ENCODE measurements around the gene RACK1.

DNA sequence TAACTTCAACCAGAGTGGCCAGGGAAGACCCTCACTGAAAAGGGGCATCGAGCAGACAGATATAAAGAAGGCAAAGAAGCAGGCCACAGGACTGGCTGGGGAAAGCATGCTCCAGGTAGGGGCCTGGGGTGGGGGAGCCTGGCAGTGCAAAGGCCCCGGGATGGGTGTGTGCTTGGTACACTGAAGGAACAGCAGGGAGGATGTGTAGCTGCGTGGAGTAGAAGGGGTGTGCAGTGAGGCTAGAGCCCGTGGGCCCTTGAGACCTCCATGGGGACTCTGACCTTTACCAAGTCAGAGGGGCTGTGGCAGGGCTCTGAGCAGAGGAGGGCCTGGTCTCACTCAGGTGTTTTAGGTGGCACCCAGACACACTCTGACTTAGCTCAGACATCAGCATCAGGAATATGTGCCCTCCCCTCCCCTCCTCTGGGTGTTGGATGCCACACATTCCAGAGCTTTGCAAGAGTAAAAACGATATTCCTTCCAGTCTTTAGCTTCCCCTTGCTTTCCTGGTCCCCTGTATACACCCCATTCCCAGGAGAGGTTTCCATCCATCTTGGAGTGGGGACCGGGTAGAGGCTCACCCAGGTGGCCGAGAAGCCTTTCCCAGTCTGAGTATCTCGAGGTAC lies 46.3 kb downstream of the RACK1 start:
- no peak for TF ChIP-seq REST (IDR thresholded peaks at IDR 0.05)
- no peak for TF ChIP-seq CTCF (IDR thresholded peaks at IDR 0.05; ENCODE audit: low read depth, low read length, missing input control)
- no peak for TF ChIP-seq SP1 (IDR thresholded peaks at IDR 0.05)
- no peak for TF ChIP-seq TAF1 (conservative IDR thresholded peaks at IDR 0.05)
- TF ChIP-seq, protein P1, sequence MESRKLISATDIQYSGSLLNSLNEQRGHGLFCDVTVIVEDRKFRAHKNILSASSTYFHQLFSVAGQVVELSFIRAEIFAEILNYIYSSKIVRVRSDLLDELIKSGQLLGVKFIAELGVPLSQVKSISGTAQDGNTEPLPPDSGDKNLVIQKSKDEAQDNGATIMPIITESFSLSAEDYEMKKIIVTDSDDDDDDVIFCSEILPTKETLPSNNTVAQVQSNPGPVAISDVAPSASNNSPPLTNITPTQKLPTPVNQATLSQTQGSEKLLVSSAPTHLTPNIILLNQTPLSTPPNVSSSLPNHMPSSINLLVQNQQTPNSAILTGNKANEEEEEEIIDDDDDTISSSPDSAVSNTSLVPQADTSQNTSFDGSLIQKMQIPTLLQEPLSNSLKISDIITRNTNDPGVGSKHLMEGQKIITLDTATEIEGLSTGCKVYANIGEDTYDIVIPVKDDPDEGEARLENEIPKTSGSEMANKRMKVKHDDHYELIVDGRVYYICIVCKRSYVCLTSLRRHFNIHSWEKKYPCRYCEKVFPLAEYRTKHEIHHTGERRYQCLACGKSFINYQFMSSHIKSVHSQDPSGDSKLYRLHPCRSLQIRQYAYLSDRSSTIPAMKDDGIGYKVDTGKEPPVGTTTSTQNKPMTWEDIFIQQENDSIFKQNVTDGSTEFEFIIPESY (IDR thresholded peaks at IDR 0.05): no peak
- no peak for TF ChIP-seq HNF4A (conservative IDR thresholded peaks at IDR 0.05)
- no peak for TF ChIP-seq JUND (IDR thresholded peaks at IDR 0.05)
- no peak for TF ChIP-seq FOXA2 (IDR thresholded peaks at IDR 0.05)
- TF ChIP-seq HNF4G (IDR thresholded peaks at IDR 0.05): no peak

Data from liver (tissue), 3 donors.